ENCODE measurements around the gene ELFN2.

- peak; percentile 97 for TF ChIP-seq CTCF (IDR thresholded peaks at IDR 0.05; ENCODE audit: borderline replicate concordance, extremely low read depth, low read length, poor library complexity, severe bottlenecking)
- TF ChIP-seq EZH2 (IDR thresholded peaks at IDR 0.05; ENCODE audit: borderline replicate concordance, low read depth, low read length, severe bottlenecking): no peak
Observed at GRCh38 chr22:37457093-37457893, 30.0 kb upstream of the ELFN2 start.
